ENCODE data around the gene SPATA33. TPM values are rescaled to one million over a fixed set of nuclear protein-coding genes. Genes with fewer than 3 reads are reported as not detected.
"Not testable (repeated sequence)": the region's sequence is repeated elsewhere in the genome, so short reads cannot be mapped to it uniquely, and the experiment has no call there.

The SPATA33 gene
- total RNA-seq, 1 experiment from 2014 or later: 17.4 TPM

DNA sequence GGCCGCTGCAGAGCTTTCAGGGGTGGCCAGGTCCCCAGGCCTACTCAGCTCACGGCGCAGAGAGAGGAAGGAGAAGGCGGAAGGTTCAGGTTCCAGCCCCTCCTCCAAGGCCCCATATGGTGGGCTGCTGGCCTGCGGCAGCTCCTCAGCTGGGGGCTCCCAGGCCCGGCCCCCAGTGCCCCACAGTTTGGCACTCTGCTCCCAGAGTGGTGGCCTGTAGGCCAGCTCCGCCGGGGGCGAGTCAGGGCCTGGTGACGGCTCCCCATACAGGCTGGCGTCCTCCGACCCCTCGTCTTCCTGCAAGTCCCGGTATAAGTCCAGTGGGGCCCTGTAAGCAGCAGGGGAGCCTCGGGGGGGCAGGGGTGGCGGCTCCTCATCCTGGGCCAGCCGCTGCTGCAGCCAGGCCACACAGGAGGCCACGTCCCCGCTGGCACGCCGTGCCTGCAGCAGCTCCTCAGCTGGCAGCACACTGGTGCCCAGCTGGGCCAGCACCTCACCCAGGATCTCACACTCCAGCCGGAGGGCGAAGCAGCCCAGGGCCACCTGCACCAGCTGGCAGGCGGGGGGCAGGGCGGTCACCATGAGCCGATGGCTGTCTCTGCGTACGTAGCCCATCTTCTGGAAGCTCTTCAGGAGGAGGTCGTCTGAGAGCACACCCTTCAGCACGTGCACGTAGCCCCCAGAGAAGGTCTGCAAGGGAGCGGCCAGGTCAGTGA is 40.1 kb downstream of the SPATA33 start:
- Histone ChIP-seq H4K20me1 (ENCODE audit: control insufficient read depth, insufficient read depth, insufficient read length) (no peaks in the 10 kb centered on the region), H3K27me3 (ENCODE audit: insufficient read depth, low read length) (no peaks in the 10 kb centered on the region), H3K4me1 (ENCODE audit: insufficient read depth, low read length) (no peaks in the 10 kb centered on the region), H2BK12ac (ENCODE audit: insufficient read length, low read depth, low read length) (no peak overlapping the region), H2BK120ac (ENCODE audit: low read depth, low read length, poor library complexity, severe bottlenecking) (no peak overlapping the region), H4K8ac (replicated peaks; ENCODE audit: insufficient read length, low read depth, low read length) (no peak overlapping the region), H3K23me2 (ENCODE audit: insufficient read length, low read depth, low read length, poor library complexity, severe bottlenecking) (peaks cover 11% of the 10 kb centered on the region), H3K79me2 (ENCODE audit: insufficient read depth, low read length) (no peaks in the 10 kb centered on the region), H3K4ac (ENCODE audit: low read depth, low read length) (no peak overlapping the region), H3K23ac (ENCODE audit: insufficient read length, low read depth, low read length) (no peak overlapping the region), H2AK5ac (ENCODE audit: insufficient read length, low read length) (no peak overlapping the region), H2BK20ac (ENCODE audit: low read depth, low read length, poor library complexity, severe bottlenecking) (no peak overlapping the region), H2AFZ (ENCODE audit: low read length) (no peak overlapping the region), H3K9me3 (ENCODE audit: control insufficient read depth, low read depth, low read length) (no peaks in the 10 kb centered on the region), H3K14ac (ENCODE audit: insufficient read depth, low read length) (no peak overlapping the region), H3K56ac (ENCODE audit: insufficient read length, low read depth, low read length) (no peak overlapping the region), H3T11ph (ENCODE audit: low read length) (no peak overlapping the region), H2BK5ac (ENCODE audit: insufficient read length, low read length) (no peak overlapping the region), H4K91ac (ENCODE audit: insufficient read length, low read depth, low read length) (no peak overlapping the region), H3K18ac (ENCODE audit: insufficient read length, low read depth, low read length) (no peak overlapping the region), H3K27ac (ENCODE audit: insufficient read length, low read depth, low read length) (no peak overlapping the region), H3K4me2 (ENCODE audit: insufficient read depth, insufficient read length, low read length) (no peak overlapping the region), H3K9ac (ENCODE audit: extremely low read depth, insufficient read length, low read length) (no peak overlapping the region), H4K5ac (ENCODE audit: insufficient read length, low read depth, low read length) (no peak overlapping the region), H3K79me1 (ENCODE audit: insufficient read depth, low read depth, low read length, poor library complexity, severe bottlenecking) (no peaks in the 10 kb centered on the region), H2BK15ac (ENCODE audit: low read depth, low read length) (no peak overlapping the region)
- peaks cover 13 to 42% (median 33%) of the 10 kb centered on the region in 3 experiments for H3K36me3 Mint-ChIP-seq (ENCODE audit: insufficient read depth in 1 of 3, low read depth in 3 of 3)
- H3K27ac Mint-ChIP-seq: no peak overlapping the region
- TF ChIP-seq, protein P1, sequence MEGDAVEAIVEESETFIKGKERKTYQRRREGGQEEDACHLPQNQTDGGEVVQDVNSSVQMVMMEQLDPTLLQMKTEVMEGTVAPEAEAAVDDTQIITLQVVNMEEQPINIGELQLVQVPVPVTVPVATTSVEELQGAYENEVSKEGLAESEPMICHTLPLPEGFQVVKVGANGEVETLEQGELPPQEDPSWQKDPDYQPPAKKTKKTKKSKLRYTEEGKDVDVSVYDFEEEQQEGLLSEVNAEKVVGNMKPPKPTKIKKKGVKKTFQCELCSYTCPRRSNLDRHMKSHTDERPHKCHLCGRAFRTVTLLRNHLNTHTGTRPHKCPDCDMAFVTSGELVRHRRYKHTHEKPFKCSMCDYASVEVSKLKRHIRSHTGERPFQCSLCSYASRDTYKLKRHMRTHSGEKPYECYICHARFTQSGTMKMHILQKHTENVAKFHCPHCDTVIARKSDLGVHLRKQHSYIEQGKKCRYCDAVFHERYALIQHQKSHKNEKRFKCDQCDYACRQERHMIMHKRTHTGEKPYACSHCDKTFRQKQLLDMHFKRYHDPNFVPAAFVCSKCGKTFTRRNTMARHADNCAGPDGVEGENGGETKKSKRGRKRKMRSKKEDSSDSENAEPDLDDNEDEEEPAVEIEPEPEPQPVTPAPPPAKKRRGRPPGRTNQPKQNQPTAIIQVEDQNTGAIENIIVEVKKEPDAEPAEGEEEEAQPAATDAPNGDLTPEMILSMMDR (conservative IDR thresholded peaks at IDR 0.05): no peak
- H3K27me3 Mint-ChIP-seq (ENCODE audit: low read depth): peaks cover 4% of the 10 kb centered on the region
- no CpG with 5 or more reads among the region's 32 CpGs for WGBS (ENCODE audit: extremely low coverage, insufficient read length, low lambda C conversion rate)
- DNase-seq: no peak
- H3K4me1 Mint-ChIP-seq: peaks cover 9 to 12% of the 10 kb centered on the region in 2 experiments
- no peaks in the 10 kb centered on the region; a peak in 1 of 5 replicates for H3K9me3 Mint-ChIP-seq
- no peak overlapping the region for H3K4me3 Mint-ChIP-seq

DNA sequence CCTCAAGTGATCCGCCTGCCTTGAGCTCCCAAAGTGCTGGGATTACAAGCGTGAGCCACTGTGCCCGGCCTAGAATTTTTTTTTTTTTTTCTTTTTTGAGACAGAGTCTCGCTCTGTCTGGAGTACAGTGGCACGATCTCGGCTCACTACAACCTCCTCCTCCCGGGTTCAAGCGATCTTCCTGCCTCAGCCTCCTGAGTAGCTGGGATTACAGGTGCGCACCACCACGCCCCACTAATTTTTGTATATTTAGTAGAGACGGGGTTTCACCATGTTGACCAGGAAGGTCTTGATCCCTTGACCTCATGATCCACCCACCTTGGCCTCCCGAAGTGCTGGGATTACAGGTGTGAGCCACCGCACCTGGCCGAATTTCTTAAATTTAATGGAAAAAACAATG is 41.1 kb downstream of the SPATA33 start:
- no CpG with 5 or more reads among the region's 14 CpGs for WGBS (ENCODE audit: extremely low coverage, insufficient read length, low lambda C conversion rate)
- peaks cover 8 to 33% (median 26%) of the 10 kb centered on the region in 3 experiments for H3K36me3 Mint-ChIP-seq (ENCODE audit: insufficient read depth in 1 of 3, low read depth in 3 of 3)
- not testable (repeated sequence) for H3K79me2 ChIP-seq (ENCODE audit: insufficient read depth, low read length); H3K4ac ChIP-seq (ENCODE audit: low read depth, low read length); H3K4me1 ChIP-seq (ENCODE audit: insufficient read depth, low read length); H4K5ac ChIP-seq (ENCODE audit: insufficient read length, low read depth, low read length); H4K8ac ChIP-seq (replicated peaks; ENCODE audit: insufficient read length, low read depth, low read length); H3K27me3 ChIP-seq (ENCODE audit: insufficient read depth, low read length); H2BK12ac ChIP-seq (ENCODE audit: insufficient read length, low read depth, low read length); H2BK120ac ChIP-seq (ENCODE audit: low read depth, low read length, poor library complexity, severe bottlenecking); H4K91ac ChIP-seq (ENCODE audit: insufficient read length, low read depth, low read length); H3K79me1 ChIP-seq (ENCODE audit: insufficient read depth, low read depth, low read length, poor library complexity, severe bottlenecking); H2AK5ac ChIP-seq (ENCODE audit: insufficient read length, low read length); H3K9ac ChIP-seq (ENCODE audit: extremely low read depth, insufficient read length, low read length); DNase-seq; H3K14ac ChIP-seq (ENCODE audit: insufficient read depth, low read length); H2BK20ac ChIP-seq (ENCODE audit: low read depth, low read length, poor library complexity, severe bottlenecking); H3K56ac ChIP-seq (ENCODE audit: insufficient read length, low read depth, low read length); H3K23ac ChIP-seq (ENCODE audit: insufficient read length, low read depth, low read length); H2BK5ac ChIP-seq (ENCODE audit: insufficient read length, low read length); H4K20me1 ChIP-seq (ENCODE audit: control insufficient read depth, insufficient read depth, insufficient read length); H3T11ph ChIP-seq (ENCODE audit: low read length); H3K27ac ChIP-seq (ENCODE audit: insufficient read length, low read depth, low read length); H2BK15ac ChIP-seq (ENCODE audit: low read depth, low read length); H2AFZ ChIP-seq (ENCODE audit: low read length); H3K27ac Mint-ChIP-seq; H3K9me3 ChIP-seq (ENCODE audit: control insufficient read depth, low read depth, low read length); H3K4me2 ChIP-seq (ENCODE audit: insufficient read depth, insufficient read length, low read length); H3K18ac ChIP-seq (ENCODE audit: insufficient read length, low read depth, low read length); H3K9me3 Mint-ChIP-seq
- H3K23me2 ChIP-seq (ENCODE audit: insufficient read length, low read depth, low read length, poor library complexity, severe bottlenecking): peaks cover 11% of the 10 kb centered on the region
- H3K4me1 Mint-ChIP-seq: peaks cover 9 to 12% of the 10 kb centered on the region in 2 experiments
- H3K4me3 Mint-ChIP-seq: peak overlapping the region in 1 of 2 experiments; percentile 4; a peak in 1 of 5 replicates
- H3K27me3 Mint-ChIP-seq (ENCODE audit: low read depth): peaks cover 13% of the 10 kb centered on the region
